ENCODE data around the gene LBX2.

LBX2 gene

DNA sequence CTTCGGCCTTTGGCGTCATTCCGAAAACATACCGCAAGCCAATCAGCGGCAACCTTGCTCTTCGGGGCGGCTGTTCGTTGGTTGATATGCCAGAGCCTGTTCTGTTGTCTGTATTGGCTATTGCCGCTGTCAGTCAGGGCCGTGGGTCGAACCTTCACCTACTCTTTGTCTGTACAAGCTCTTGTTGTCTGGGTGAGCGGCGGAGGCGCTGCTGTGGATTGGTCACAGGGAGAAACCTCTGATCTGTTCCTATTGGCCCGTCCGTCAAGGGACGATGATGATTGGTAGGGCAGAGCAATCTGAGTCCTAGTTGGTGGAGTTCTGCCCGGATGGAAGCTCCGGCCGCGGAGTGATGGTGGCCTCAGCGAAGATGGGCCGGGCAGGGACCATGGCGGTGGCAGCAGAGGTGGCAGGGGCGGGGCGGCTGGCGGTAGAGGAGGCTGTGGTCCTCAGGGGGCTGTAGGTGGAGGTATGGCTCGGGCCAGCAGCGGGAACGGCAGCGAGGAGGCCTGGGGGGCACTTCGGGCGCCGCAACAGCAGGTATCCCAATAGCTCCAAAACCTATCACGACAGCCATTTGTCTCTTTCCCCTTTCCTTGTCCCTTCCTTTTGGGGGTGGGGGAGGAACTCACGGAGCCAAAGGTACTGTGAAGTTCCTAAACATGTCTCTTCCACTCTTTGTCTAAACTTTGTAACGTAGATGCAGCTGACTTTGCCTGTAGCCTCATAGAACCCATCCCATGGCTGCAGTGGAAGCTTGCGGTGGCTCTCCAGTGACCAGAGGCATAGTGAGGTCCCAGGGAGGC, 41.1 kb downstream of the LBX2 start, which contains the start of gene WBP1:
TSS of gene WBP1 (plus strand) at position 307 of the 806 bp plus-strand sequence. CDS start at position 472, 165 bp downstream.
- peak in 2 of 3 experiments; percentile 95 for DNase-seq (ENCODE audit: low read depth in 2 of 3, low spot score in 2 of 3)

DNA sequence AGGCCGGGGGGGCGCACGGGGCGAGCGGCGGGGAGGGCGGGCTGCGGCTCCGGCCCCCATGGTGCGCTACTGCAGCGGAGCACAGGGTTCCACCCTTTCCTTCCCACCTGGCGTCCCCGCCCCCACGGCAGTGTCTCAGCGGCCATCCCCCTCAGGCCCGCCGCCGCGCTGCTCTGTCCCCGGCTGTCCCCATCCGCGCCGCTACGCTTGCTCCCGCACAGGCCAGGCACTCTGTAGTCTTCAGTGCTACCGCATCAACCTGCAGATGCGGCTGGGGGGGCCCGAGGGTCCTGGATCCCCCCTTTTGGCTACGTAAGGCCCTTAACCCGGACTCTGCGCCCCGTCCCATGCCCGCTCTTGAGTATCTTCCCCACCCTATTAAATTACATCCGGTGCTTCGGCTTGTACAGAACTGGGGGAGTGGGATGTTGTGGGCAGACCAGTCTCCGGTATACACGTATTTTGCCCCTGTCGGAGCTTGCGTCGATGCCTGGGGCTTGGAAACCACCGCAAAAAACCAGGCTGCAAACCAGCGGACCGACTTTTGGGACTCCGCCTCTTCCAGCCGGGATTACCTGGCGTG, 41.8 kb downstream of the LBX2 start:
- peak; percentile 65 to 80 (median 68) for DNase-seq (ENCODE audit: low read depth in 2 of 3, low spot score in 2 of 3)

DNA sequence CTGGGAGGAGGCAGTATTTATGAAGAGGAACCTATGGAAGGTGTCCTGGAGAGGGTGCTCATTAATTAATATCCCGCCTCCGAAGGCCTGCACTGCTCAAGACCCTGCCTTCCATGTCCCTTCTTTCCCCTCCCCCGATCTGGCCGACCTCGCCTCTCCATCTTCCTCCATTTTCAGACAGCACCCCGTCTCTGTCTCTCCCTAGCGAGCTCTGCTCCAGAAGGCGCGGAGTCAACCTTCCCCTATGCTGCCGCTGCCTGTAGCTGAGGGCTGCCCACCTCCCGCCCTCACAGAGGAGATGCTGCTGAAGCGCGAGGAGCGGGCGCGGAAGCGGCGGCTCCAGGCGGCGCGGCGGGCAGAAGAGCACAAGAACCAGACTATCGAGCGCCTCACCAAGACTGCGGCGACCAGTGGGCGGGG, 42.3 kb downstream of the LBX2 start:
- DNase-seq (ENCODE audit: low read depth in 2 of 3, low spot score in 2 of 3) = no peak

DNA sequence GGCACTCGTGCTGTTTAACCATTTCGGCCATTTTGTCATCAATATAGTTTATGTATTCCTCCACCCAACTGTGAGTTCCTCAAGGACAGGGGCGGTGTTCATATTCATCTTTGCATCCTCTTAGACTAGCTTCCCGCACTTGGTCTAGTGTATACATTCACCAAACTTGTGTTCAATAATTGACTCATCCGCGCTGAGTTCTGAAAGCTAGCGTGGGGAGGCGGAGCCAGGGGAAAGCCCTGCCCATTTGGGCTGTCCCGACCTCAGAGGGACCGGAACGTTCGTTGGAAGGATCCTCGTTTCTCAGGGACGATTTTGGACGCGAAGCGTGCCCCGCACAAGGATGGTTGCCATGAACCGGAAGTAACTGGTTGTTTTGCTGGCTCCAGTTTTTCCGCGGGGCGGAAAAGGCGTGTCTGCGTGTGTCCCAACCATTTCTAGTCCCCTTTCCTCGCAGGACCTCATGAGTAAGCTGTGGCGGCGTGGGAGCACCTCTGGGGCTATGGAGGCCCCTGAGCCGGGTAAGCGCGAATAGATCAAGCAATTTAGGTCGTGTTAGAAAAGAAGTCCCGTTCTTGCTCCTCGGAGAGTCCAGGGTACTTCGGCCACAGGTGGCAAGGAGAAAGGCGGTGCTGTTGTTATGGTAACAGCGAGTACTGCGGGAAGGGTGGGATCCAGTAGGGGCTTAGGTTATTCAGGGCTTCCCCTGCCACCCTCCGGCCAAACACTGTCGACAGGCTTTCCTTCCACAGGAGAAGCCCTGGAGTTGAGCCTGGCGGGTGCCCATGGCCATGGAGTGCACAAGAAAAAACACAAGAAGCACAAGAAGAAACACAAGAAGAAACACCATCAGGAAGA, 44.5 kb downstream of the LBX2 start, which contains the start of gene INO80B:
TSS of gene INO80B (plus strand) at position 434 of the 858 bp plus-strand sequence. CDS start at position 464, 30 bp downstream.
- DNase-seq (ENCODE audit: low read depth in 2 of 3, low spot score in 2 of 3) = peak; percentile 90 to 94 (median 94)

DNA sequence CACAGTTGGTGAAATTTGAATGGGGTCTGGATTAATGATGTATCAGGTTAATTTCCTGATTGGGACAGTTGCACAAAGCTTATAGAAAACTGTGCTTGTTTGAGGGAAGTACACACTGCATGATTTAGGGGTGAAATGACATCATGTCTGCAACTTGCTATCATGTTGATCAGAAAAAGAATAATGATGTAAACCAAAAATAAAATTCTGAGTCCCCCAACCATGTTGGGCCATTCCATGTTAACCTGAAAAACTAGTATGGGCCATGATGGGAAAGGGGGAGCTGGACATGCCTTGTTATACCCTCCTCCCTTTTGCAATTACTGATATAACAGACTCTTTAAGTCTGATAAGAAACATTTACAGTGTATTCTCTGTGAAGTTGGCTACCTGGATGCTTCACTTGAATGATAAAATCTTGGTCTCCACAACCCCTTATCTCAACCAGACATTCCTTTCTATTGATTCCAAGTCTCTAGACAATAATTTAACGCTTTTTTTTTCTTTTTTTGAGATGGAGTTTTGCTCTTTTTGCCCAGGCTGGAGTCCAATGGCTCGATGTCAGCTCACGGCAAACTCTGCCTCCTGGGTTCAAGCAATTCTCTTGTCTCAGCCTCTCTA, 48.7 kb downstream of the LBX2 start:
- DNase-seq (ENCODE audit: low read depth in 2 of 3, low spot score in 2 of 3) = no peak

DNA sequence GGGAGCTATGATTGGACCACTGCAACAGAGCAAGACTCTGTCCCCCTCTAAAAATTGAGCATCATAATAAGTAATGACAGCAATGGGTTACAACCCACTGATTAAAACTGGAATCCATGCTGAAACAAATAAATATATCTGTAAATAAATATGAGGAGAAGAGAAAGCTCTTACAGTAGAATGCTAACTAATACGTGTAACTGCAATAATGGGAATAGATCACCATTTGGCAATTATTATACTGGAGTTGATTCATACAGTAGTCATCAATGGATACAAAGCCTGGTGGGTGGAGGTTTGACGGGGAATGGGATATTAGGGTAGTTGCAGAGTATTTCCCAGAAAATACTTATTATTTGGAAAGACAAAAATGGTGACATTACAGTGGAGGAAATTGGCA, 50.6 kb downstream of the LBX2 start:
- no peak for DNase-seq (ENCODE audit: low read depth in 2 of 3, low spot score in 2 of 3)
